Stimulated activated CD8-positive, alpha-beta memory T cell treated with anti-CD3 and anti-CD28 coated beads, Interleukin-7, amount 100 ng/mL, for 4 hours (primary cell): ENCODE results near the gene THOC5.
"Not testable (repeated sequence)": the region's sequence is repeated elsewhere in the genome, so short reads cannot be mapped to it uniquely, and the experiment has no call there.

Source experiments
- DNase-seq, 2 donors: peaks; one replicate each; pipeline ENCODE4 v3.0.0-alpha.2; 2020; ENCODE audit warnings: low read depth in 2 of 2

The THOC5 gene

DNA sequence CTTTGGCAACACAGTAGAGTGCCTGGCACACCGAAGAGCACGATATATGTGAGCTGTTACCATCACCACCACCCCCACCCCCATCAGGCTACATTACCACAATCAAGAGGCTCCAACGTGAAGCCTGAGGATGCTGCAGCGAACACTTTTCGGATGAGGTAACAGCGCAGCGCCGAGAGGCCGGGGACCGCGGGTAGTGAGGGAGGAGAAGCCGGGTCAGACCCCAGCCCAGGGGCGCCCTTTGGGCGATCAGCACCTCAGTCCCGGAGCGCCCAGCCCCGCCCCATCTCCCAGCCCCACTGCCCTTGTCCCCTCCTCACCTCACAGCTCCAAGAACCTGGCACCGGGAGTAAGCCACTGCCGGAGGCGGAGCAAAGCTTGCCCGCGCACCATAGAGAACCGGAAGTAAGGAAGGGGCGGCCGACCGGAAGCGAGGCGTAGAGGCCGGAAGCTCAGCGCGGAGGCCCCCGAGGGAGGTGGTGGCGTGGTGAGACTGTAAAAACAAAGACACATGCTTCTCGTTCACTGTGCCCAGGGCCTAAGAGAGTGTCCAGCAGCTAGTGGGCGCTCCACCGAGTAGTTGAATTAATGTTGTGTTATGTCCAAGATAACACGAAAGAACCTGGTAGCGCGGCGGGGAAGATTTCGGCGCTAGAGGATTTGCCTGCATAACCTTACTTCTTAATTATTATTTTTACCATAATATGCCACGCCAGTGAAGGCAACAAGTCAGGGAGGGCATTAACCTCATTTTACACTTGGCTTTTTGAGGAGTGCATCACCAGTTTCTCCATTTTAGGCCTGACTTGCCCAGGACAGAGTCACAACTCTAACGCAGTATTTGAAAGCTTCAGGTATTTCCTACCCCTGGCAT lies at the start of gene THOC5:
TSS of gene THOC5 (minus strand) at position 407 of the 874 bp plus-strand sequence. CDS start 4,610 bp downstream, outside the sequence.
- DNase-seq = peak; percentile 82 to 84

DNA sequence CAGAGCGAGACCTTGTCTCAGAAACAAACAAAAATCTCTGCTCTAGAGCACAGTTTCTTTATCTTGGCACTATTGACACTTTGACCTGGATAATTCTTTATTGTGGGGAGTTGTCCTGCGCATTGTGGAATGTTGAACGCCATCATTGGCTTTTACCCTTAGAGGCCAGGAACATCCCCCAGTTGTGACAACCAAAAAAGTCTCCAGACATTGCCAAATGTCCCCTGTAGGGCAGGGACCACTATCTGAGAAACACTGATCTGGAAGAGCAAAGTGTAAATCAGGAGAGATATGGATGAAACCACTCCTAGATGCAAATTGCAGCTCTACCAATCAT lies 45.1 kb upstream of the THOC5 start:
- DNase-seq = no peak

DNA sequence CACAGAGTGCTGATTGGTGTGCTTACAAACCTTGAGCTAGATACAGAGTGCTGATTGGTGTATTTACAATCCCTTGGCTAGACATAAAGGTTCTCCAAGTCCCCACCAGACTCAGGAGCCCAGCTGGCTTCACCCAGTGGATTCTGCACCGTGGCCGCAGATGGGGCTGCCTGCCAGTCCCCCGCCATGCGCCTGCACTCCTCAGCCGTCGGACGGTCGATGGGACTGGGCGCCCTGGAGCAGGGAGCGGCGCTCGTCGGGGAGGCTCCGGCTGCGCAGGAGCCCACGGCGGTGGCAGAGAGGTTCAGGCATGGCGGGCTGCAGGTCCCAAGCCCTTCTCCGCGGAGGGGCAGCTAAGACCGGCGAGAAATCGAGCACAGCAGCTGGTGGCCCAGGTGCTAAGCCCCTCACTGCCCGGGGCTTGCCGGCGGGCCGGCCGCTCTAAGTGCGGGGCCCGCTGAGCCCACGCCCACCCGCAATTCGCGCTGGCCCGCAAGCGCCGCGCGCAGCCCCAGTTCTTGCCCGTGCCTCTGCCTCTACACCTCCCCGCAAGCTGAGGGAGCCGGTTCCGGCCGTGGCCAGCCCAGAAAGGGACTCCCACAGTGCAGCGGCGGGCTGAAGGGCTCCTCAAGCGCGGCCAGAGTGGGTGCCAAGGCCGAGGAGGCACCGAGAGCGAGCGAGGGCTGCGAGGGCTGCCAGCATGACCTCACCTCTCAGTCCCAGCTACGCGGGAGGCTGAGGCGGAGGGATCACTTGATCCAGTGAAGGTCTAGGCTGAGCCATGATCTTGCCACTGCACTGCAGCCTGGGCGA lies 44.5 kb upstream of the THOC5 start:
- DNase-seq = not testable (repeated sequence)

DNA sequence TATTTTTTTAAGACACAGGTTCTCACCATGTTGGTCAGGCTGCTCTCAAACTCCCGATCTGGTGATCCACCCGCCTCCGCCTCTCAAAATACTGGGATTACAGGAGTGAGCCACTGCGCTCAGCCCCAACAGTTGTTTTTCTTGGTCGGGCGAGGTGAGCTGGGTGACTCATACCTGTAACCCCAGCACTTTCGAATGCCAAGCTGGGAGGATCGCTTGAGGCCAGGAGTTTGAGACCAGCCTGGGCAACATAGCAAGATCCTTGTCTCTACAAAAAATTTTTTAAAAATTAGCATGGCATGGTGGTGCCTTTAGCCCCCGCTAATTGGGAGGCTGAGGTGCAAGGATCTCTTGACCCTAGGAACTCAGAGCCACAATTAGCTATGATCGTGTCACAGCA lies 42.9 kb upstream of the THOC5 start:
- no peak for DNase-seq

DNA sequence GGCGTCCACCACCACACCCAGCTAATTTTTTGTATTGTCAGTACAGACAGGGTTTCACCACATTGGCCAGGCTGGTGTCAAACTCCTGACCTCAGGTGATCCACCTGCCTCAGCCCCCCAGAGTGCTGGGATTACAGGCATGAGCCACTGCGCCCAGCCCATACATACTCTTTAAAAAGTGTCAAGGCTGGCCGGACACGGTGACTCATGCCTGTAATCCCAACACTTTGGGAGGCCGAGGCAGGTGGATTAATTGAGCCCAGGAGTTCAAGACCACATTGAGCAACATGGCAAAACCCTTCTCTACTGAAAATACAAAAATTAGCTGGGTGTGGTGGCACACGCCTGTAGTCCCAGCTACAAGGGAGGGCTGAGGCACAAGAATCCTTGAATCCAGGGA lies 40.9 kb upstream of the THOC5 start:
- not testable (repeated sequence) for DNase-seq

DNA sequence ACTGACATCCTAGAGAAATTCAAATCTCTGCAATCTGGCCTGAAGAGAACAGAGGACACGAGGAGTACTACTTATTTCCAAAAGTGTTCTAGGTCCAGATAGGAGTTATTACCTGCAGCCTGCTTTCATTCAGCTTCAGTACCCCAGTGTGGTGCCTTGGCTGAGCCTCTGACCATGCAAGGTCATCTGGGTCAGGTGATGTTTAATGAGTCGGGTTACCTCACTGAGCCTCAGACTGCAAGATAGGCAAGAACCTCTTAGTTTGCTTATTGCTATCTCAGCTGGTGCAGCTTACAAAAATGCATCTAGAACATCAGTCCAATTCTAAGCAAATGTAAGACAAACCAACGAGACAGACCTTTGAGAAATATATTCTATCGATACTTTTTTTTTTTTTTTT lies 40.4 kb upstream of the THOC5 start:
- DNase-seq = no peak

DNA sequence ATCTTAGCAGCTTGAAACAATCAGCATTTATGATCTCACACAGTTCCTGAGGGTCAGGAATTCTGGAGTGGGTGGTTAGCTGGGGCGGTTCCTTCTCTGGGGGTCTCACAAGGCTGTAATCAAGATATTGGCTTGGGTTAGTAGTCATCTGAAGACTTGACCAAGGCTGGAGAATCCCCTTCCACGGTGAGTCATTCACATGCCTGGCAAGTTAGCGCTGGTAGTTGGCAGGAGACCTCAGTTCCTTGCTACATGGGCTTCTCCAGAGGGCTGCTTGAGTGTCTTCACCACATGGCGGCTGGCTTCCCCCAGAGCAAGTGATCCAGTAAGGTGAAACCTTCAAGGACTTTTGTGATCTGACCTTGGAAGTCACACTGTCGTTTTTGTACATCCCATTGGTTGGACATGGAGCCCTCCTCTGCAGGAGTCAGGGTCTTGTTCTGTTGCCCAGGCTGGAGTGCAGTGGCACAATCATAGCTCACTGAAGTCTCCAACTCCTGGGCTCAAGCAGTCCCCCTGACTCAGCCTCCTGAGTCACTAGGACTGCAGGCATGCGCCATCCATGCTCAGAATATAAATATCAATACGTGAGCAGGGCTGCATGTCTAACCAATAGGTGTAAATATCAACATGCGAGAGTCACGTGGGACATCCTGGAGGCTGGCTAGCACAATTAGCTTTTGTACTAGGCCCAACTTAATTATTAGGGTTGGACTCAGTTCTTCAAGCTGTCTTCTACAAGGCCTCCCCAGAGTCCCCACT lies 34.6 kb upstream of the THOC5 start:
- no peak for DNase-seq

DNA sequence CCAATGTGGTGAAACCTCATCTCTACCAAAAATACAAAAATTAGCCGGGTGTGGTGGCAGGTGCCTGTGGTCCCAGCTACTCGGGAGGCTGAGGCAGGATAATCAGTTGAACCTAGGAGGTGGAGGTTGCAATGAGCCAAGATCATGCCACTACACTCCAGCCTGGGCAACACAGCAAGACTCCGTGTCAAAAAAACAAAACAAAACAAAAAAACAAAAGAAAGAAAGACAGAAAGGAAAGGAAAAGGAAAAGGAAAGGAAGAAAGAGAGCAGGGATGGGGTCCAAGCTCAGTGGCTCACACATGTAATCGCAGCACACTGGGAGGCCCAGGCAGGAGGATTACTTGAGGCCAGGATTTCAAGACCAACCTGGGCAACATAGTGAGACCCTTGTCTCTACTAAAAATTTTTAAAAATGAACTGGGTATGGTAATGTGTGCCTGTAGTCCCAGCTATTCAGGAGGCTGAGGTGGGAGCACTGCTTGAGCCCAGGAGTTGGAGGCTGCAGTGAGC lies 32.7 kb upstream of the THOC5 start:
- DNase-seq = not testable (repeated sequence)

DNA sequence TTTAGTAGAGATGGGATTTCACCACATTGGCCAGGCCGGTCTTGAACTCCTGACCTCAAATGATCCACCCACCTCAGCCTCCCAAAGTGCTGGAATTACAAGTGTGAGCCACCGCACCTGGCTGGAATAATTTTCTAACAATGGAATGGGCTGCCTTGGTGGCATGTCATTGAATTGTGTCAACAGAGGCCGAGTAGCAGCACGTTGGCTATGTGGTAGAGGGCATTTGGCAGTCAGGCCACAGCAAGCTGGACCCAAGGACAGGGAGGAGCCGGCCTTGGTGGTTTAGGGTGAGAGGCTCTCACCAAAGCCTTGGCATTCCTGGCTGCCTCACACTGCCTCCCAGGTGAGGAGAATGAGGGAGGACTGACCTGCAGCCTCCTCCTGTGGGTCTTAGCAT lies 31.4 kb upstream of the THOC5 start:
- no peak for DNase-seq

DNA sequence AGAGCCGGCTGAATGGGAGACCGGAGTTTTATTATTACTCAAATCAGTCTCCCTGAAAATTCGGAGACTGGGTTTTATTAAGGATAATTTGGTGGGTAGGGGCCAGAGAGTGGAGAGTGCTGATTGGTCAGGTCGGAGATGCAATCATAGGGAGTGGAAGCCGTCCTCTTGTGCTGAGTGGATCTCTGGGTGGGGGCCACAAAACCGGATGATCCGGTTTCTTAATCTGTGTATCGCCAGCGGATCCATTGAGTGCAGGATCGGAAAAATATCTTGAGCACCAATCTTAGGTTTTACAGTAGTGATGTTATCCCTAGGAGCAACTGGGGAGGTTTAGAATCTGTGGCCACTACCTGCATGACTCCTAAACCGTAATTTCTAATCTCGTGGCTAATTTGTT lies 28.2 kb upstream of the THOC5 start:
- DNase-seq = no peak

DNA sequence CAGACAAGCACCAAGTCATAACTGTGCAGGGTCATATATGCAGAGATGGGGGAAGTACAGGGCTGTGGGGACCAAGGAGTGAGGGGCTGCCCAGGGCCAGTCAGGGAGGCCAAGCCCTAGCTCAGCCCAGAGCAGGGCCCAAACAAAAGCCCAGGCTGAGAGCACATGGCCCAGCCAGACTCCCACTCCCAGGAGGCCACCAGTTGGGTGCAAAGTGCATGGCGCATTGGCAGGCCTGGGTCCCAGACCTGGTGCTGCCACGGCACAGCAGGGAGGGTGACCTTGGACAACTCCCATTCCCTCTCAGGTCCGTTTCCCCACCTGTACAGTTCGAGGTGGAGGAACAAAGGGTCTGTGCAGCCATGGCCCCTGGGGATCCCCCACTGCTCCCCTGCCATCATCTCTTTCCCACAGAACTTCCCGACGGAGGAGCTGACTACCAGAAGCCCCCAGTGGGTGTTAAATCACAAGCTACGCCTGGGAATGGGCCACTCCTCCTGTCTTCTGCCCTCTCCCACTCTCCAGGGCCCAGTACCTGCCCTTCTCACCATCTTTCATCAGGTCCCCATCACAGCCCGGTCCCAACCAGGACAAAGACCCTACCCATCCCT lies 26.7 kb upstream of the THOC5 start:
- DNase-seq = no peak

DNA sequence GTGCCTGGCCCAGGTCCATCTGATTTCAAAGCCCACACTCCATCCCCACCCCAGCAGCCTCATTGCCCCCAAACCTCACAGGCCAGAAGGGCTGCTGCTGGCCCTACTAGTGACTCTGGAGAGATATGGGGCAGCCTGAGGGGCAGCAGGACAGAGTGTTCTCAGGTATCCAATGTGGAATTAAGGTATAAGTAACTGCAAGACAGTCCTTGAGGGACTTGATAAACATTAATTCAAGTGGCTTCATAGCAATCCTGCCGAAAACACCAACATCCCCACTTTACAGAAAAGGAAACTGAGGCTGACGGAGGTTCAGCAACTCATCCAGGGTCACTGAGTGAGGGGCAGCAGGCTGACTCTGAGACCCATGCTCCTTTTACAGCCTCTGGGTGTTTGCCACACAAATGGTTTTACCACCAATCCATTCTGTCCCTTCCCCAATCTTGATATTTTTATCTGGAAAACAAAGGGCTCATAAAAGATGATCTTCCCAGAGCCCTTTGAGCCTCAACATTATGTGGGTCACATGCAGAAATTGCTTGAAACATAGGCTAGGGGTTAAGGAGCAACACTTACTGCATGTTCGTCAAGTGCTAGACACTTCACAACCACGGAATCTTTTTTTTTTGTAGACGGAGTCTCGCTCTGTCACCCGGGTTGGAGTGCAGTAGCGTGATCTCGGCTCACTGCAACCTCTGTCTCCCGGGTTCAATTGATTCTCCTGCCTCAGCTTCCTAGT lies 25.1 kb upstream of the THOC5 start:
- DNase-seq = no peak

DNA sequence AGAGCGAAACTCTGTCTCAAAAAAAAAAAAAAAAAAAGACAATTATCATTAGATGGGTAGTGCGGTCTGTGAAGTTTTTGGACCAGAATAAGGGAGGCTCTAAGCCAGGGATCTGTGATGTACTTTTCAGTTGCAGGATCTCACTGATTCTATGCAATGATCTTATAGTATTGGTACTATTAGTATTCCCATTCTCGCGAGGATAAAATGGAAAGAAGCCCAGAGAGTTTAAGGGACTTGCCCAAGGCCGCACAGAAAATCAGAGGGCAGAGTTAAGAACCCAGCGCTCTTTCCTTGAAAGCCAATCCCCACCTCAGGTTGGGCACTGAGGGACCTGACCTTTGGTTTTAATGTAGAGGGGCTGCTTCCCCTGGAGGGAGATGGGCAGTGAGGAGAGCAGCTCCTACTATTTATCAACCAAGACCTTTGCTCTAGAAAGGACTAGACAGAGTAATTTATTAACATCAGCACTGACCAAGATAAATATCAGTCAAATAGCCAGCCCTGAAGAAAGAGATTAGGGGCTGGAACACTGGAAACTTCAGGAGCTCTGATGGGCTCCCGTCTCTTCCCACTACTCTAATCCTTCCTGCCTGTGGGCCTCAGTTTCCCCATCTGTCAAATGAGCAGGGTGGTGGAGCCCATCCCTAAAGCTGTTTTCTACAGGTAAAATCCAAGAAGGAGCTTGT lies 21.3 kb upstream of the THOC5 start:
- no peak for DNase-seq

DNA sequence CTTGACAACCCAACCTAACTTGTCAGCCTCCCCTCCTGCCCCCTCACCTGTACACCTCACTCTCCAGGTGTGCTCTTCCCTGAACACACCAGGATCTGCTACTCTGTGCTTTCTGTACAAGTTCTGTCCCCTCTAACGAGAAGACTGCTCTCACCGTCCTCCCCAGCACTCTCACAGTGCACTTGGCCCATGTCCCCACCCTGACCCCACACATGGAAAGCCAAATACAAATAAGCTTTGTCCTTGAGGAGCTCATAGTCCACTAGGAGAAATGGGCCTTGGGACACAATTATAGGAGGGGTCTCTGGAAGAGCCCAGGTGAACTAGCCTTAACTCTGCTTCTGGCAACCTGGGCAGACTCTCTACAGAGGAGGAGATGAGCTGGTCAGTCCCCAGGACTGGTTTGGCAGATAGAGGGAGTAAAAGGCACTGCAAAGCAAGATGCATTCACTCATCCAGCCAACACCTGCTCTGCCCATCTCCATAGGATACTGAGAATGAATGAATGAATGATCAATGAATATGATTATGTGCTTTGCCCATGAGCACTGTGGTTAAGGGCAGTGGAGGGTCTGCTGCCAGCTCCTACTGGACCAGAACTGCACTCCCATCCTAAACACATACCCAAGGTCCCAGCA lies 17.5 kb upstream of the THOC5 start:
- DNase-seq = no peak

DNA sequence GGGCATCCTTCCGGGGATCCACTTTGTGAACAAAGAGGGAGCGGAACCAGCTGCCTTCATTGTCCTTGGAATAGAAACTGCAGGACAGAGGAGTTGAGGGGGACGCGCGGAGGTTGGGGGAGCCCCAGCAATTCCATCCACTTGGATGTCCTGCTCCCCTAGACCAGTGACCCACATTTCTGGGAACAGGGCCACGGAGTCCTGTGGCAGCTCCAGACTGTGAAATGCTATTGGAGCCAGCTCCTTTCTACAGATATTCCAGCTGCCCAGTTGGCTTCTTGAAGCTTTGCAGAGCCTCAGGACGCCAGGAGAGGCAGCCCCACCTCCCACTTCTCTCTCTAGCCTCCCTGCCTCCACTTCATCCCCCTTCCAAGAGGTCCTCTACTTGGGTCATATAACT lies 16.9 kb upstream of the THOC5 start:
- DNase-seq = no peak

DNA sequence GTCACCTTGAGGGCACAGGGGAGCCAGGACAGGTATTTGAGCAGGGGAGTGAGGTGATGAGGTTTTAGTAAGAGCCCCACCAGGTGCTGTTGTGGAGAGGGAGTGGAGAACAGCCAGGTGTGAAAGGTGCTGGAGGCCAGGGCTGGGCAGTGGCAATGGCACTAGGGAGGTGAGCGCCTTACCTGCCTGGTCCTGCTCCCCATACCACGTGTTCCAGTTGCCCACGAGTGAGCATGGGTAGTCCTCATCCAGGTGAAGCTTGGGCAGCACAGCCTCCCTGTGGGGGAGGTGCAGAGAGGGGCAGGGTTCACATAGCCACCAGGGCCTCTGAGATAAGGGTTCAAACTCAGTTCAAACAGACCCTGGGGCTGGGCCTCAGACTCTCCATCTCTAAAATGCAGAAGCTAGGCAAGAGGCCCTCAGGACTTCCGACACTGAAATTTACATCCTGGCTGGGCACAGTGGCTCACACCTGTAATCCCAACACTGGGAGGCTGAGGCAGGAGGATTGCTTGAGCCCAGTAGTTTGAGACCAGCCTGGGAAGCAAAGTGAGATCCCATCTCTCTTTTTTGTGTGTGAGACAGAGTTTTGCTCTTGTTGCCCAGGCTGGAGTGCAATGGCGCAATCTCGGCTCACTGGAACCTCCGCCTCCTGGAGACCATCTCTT lies 15.6 kb upstream of the THOC5 start:
- DNase-seq = no peak

DNA sequence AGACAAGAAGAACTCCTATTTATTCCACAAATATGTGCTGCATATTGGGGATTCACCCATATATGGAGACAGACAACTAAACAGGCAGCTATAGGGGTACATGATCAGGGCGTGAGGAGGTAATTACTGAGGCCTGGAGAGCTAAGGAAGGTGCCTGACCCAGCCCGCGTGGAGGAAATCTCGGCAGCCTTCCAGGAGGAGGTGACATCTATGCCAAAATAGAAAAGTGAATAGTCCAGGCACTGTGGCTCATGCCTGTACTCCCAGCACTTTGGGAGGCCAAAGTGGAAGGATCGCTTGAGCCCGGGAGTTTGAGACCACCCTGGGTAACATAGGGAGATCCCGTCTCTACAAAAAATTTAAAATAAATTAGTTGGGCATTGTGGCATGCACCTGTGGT lies 13.8 kb upstream of the THOC5 start:
- no peak for DNase-seq

DNA sequence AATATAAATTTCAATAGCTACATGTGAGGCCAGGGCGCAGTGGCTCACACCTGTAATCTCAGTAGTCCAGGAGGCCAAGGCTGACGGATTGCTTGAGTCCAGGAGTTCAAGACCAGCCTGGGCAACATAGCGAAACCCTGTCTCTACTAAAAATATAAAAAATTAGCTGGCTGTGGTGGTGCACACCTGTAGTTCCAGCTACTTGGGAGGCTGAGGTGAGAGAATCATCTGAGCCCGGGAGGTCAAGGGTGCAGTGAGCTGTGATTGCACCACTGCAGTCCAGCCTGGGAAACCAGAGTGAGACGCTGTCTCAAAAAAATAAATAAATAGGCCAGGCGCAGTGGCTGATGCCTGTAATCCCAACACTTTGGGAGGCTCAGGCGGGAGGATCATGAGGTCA lies 13.0 kb upstream of the THOC5 start:
- DNase-seq = not testable (repeated sequence)
